Activated T-helper 9 cell treated with anti-CD3 and anti-CD28 coated beads, Interleukin-2, amount 50 U/mL, for 16 hours (primary cell): ENCODE results near the gene SAT2.
A peak's percentile ranks its signal among the peaks of the same experiment; 100 is the strongest.

Experiments used
- DNase-seq: peaks from one replicate; pipeline ENCODE4 v3.0.0-alpha.2; 2020; ENCODE audit warnings: low read depth

Gene SAT2

GRCh38 chr17:7590743-7591142 is 36.9 kb downstream of the SAT2 start:
- DNase-seq = no peak

DNA sequence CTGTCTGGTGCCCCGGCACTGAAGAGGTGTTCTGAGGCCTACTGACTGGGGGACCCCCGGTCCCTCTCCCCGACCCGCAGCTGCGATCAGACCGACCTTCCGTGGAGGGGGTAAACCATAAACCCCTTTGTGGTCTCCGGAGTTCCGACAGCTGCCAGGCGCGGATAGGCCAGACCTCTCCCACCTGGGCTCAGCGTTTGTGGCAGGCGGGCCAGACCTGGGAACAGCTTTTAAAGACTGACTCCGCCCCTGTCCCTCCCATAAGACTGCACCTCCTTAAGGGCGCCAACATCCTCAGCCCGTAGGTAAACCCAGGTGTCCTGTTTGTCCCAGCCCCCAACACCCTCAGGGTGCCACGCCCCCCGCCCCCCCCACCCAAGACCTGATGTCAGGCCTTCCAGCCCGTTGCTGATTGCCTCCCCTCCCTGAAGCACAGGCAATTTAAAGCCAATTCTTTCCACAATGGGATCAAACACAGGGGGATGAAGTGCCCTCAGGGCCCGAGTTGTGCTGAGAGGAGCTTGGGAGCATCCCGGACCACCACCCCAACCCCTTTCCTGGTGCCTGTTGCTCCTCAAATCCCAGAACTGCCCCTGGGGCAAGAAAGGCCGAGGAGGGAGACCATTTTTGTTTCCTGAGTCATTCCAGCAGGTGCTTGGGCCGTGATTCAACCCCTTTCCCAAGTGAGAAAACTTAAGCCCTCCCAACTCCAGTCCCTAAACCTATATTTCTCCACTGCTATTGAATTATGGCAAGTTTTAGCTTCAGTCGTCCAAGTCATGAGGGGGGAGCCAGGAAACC is 37.5 kb downstream of the SAT2 start, which contains the start of gene SOX15:
SOX15 (minus strand) TSS at position 204 of the 801 bp plus-strand sequence. CDS start 418 bp downstream, outside the sequence.
- DNase-seq = no peak

- peak; percentile 49 for DNase-seq
These were observed 38.3 kb downstream of the SAT2 start for GRCh38 chr17:7589204-7589868.

- no peak for DNase-seq
These were observed 38.9 kb downstream of the SAT2 start for GRCh38 chr17:7588553-7589203.

GRCh38 chr17:7587420-7588151 is 40.0 kb downstream of the SAT2 start:
- no peak for DNase-seq

DNA sequence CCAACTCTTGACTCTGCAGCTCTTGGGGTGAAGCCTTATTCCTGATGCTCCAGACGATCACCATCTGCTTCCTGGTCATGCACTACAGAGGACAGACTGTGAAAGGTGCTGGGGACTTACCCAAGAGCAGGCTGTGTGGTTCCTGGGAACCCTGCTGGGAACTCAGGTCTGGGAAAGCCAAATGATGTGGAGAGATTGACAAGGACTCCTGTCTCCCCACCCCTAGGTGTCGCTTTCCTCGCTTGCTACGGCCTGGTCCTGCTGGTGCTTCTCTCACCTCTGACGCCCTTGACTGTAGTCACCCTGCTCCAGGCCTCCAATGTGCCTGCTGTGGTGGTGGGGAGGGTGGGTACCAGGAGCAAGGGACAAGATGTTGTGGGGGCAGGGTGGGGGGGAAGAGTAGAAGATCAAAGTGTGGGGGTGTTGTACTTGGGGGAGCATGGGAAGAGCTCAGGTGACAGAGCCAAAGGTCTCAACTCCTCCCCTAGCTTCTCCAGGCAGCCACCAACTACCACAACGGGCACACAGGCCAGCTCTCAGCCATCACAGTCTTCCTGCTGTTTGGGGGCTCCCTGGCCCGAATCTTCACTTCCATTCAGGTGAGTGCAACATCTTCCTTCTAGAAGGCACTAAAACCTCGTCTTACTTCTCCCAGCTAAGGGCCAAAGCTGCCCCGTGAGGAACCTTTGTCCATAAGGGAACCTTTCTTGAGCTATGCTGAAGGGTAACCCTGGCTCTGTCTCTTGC is 40.8 kb downstream of the SAT2 start:
- DNase-seq = no peak

DNA sequence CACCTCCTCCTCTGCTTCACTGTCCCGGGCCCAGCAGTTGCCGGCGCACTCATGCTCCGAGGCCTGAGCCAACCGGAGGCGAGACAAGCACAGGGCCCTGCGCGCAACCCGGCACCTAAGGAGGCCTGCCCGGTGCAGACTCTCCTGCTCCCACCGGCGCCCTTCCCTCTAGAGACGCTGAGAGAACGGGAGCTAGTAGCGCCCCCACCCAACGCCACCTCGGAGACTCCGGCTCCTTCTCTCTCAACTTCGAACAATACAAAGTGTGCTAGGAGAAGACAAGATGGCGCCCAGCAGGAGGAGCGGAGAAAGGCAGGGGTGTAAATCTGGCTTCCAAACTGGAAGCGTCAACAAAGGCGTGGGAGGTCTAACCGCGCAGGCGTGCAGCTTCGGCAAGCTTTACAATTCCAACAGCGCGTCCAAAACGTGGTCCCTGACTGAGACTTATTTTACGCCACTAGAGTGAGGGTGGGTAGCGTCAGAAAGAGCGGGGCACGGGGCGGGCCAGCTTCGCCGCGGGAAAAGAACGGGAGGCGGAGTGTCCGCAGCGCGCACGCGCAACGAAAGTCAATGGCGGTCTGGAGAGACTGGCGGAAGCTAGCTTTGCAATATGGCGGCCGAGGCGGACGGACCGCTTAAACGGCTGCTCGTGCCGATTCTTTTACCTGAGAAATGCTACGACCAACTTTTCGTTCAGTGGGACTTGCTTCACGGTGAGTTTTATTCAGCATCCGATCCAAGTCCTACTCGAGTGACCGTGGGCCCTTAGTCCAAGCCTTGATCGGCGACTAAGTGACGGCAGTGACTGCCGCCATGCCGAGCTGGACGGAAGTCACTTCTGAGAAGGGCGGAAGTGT is 44.1 kb downstream of the SAT2 start, which contains the start of gene MPDU1:
MPDU1 (plus strand) TSS at position 600 of the 857 bp plus-strand sequence; CDS start at position 611, 11 bp downstream.
- DNase-seq = peak; percentile 93

GRCh38 chr17:7582396-7583252 is 45.0 kb downstream of the SAT2 start:
- no peak for DNase-seq

DNA sequence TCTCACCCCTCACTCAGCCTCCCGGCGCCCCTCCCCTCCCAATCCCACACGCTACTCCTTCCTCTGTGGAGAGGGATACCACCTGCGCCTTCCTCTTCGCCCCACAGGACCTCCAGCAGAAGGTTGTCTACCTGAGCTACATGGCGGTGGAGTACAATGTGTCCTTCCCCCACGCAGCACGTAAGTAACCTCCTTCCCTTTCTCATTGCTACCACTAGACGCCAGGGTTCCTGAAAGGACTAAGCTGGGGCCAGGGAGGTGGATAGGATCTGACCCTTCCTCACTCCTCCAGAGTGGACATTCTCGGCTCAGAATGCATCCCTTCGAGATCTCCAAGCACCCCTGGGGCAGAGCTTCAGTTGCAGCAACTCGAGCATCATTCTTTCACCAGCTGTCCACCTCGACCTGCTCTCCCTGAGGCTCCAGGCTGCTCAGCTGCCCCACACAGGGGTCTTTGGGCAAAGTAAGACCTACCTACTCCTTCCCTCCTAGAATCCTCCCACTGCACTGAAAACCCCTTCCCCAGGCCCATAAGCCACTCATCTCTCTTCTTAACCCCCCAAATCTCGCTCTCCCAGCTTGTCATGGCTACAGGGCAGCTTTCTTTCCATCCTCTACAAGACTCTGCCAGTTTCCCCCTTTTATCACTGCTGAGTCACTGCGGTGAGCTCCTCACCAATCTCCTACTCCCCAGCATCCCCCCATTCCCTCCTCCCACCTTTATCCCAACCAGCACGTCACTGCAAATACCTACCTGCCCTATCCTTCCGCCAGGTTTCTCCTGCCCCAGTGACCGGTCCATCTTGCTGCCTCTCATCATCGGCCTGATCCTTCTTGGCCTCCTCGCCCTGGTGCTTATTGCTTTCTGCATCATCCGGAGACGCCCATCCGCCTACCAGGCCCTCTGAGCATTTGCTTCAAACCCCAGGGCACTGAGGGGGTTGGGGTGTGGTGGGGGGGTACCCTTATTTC is 46.7 kb downstream of the SAT2 start:
- no peak for DNase-seq

DNA sequence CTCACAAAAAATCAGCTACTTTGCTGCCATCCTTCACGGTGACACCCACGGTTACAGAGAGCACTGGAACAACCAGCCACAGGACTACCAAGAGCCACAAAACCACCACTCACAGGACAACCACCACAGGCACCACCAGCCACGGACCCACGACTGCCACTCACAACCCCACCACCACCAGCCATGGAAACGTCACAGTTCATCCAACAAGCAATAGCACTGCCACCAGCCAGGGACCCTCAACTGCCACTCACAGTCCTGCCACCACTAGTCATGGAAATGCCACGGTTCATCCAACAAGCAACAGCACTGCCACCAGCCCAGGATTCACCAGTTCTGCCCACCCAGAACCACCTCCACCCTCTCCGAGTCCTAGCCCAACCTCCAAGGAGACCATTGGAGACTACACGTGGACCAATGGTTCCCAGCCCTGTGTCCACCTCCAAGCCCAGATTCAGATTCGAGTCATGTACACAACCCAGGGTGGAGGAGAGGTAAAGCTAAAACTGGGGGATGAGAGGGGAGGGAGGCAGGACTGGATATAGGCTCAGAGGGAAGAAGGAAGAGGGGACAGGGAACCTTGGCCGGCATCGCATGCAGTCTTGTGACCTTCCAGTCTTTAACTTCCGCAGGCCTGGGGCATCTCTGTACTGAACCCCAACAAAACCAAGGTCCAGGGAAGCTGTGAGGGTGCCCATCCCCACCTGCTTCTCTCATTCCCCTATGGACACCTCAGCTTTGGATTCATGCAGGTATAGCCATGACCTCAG is 47.6 kb downstream of the SAT2 start:
- no peak for DNase-seq

GRCh38 chr17:7579001-7579833 is 48.4 kb downstream of the SAT2 start, which contains the start of gene CD68:
Gene CD68, plus strand, starts transcription at chr17:7579638. Its CDS starts 40 bp downstream, at chr17:7579678.
- peak; percentile 54 for DNase-seq

GRCh38 chr17:7577327-7578199 is 50.1 kb downstream of the SAT2 start:
- no peak for DNase-seq

DNA sequence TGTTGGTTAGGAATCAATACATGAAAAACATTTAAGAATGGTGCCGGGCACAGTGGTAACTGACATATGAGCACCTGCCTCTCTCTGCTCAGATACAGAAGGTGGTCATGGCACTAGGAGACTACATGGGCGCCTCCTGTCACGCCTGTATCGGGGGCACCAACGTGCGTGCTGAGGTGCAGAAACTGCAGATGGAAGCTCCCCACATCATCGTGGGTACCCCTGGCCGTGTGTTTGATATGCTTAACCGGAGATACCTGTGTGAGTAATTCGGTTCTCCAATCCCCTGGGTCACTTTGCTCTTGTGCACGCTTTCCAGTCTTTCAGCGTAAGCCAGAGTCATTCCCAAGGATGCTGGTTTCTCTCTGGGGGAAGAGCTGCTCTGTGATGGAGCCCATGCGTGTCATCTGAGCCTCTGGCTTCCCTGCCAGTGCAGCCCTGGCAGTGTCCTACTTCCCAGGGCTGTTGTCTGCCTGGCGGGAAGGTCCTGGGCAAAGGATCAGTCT is 51.1 kb downstream of the SAT2 start:
- DNase-seq = no peak
